ENCODE measurements around the gene SHANK2. TPM values are rescaled to one million over a fixed set of nuclear protein-coding genes. Genes with fewer than 3 reads are reported as not detected.

Gene SHANK2
- total RNA-seq, 1 experiment from 2014 or later: 23.8 TPM

DNA sequence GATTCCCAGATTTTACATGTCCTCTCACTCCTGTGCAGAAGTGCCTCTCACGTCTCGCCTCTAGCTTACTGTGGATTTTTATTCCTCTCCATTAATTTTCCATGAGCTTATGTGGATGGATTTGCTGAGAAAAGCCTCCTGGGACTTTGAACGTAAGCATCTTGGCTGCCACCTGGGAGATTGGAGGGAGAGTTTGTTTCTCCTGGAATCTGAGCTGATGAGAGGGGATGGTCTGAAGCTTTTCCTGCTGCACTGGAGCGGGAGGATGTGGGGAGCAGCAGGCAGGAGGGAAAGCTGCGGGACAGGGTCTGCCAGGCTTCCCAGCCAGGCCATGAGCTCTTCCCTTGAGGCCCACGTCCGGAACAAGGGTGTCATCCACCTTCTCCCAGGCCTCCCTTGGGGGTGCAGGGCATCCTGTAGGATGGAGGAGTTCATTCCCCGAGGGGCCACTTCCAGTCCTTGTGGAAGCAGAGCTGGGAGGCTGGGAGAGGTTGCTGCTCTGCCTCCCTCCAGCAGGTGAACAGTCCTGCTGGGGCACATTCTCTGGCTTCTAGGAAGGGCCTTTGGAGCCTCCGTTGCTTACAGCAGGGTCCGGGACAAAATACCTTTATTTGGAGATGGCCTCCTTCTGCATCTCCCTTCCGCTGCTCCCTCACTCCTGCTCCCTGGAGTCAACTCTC lies 3.6 kb upstream of the SHANK2 start:
- Histone ChIP-seq H3K56ac (ENCODE audit: insufficient read length, low read depth, low read length) (no peak overlapping the region), H4K5ac (ENCODE audit: insufficient read length, low read depth, low read length) (no peak overlapping the region), H3K4ac (ENCODE audit: low read depth, low read length) (no peak overlapping the region), H2BK120ac (ENCODE audit: low read depth, low read length, poor library complexity, severe bottlenecking) (no peak overlapping the region), H2AFZ (ENCODE audit: low read length) (no peak overlapping the region), H2AK5ac (ENCODE audit: insufficient read length, low read length) (no peak overlapping the region), H4K8ac (replicated peaks; ENCODE audit: insufficient read length, low read depth, low read length) (no peak overlapping the region), H3K79me2 (ENCODE audit: insufficient read depth, low read length) (no peaks in the 10 kb centered on the region; the same call in 1 of the 2 replicates), H3T11ph (ENCODE audit: low read length) (no peak overlapping the region), H2BK5ac (ENCODE audit: insufficient read length, low read length) (no peak overlapping the region), H3K23ac (ENCODE audit: insufficient read length, low read depth, low read length) (no peak overlapping the region), H4K20me1 (ENCODE audit: control insufficient read depth, insufficient read depth, insufficient read length) (no peaks in the 10 kb centered on the region), H3K23me2 (ENCODE audit: insufficient read length, low read depth, low read length, poor library complexity, severe bottlenecking) (peaks cover 7% of the 10 kb centered on the region), H3K14ac (ENCODE audit: insufficient read depth, low read length) (no peak overlapping the region), H3K27ac (ENCODE audit: insufficient read length, low read depth, low read length) (no peak overlapping the region), H3K27me3 (ENCODE audit: insufficient read depth, low read length) (no peaks in the 10 kb centered on the region), H3K9ac (ENCODE audit: extremely low read depth, insufficient read length, low read length) (no peak overlapping the region), H3K18ac (ENCODE audit: insufficient read length, low read depth, low read length) (no peak overlapping the region), H2BK12ac (ENCODE audit: insufficient read length, low read depth, low read length) (no peak overlapping the region), H3K9me3 (ENCODE audit: control insufficient read depth, low read depth, low read length) (no peaks in the 10 kb centered on the region), H4K91ac (ENCODE audit: insufficient read length, low read depth, low read length) (no peak overlapping the region), H3K4me2 (ENCODE audit: insufficient read depth, insufficient read length, low read length) (no peak overlapping the region), H3K79me1 (ENCODE audit: insufficient read depth, low read depth, low read length, poor library complexity, severe bottlenecking) (no peaks in the 10 kb centered on the region), H2BK15ac (ENCODE audit: low read depth, low read length) (no peak overlapping the region), H2BK20ac (ENCODE audit: low read depth, low read length, poor library complexity, severe bottlenecking) (no peak overlapping the region), H3K4me1 (ENCODE audit: insufficient read depth, low read length) (peaks cover 3% of the 10 kb centered on the region; the same call in 1 of the 2 replicates)
- peak; percentile 55 for DNase-seq
- Mint-ChIP-seq H3K4me1 (peaks cover 30 to 36% of the 10 kb centered on the region in 2 experiments), H3K27ac (peak overlapping the region in 1 of 3 experiments; percentile 34; a peak in 1 of 7 replicates), H3K27me3 (ENCODE audit: low read depth) (peaks cover 12% of the 10 kb centered on the region), H3K36me3 (ENCODE audit: insufficient read depth in 1 of 3, low read depth in 3 of 3) (peaks cover 5 to 8% (median 8%) of the 10 kb centered on the region in 3 experiments; a peak in 6 of 7 replicates), H3K9me3 (peaks cover 13 to 14% of the 10 kb centered on the region in 2 experiments), H3K4me3 (no peak overlapping the region)
- TF ChIP-seq, protein P1, sequence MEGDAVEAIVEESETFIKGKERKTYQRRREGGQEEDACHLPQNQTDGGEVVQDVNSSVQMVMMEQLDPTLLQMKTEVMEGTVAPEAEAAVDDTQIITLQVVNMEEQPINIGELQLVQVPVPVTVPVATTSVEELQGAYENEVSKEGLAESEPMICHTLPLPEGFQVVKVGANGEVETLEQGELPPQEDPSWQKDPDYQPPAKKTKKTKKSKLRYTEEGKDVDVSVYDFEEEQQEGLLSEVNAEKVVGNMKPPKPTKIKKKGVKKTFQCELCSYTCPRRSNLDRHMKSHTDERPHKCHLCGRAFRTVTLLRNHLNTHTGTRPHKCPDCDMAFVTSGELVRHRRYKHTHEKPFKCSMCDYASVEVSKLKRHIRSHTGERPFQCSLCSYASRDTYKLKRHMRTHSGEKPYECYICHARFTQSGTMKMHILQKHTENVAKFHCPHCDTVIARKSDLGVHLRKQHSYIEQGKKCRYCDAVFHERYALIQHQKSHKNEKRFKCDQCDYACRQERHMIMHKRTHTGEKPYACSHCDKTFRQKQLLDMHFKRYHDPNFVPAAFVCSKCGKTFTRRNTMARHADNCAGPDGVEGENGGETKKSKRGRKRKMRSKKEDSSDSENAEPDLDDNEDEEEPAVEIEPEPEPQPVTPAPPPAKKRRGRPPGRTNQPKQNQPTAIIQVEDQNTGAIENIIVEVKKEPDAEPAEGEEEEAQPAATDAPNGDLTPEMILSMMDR (conservative IDR thresholded peaks at IDR 0.05): peak; percentile 40; the same call in 2 of the 3 replicates
- no CpG with 5 or more reads among the region's 11 CpGs for WGBS (ENCODE audit: extremely low coverage, insufficient read length, low lambda C conversion rate)

Data from H9 (cell line).